ENCODE results near the gene ATG16L2.

DNA sequence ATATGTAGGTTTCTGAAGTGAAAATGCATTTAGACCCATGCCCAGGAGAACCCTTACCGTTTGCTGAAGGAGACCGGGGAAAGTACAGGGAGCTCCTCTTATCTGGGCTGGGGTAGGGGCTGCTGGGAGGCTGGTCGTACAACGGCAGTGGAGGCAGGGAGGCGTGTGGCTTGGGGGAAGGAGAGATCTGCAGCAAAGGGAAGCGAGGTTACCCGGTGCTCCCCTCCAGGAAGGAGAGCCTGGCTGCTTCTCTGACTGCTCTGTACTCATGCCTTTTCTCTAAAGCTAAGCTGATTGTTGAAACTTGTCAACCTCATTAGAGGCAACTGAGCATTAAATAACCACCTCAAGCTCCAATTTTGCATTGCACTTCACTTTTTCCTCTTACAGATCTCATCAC is 27.2 kb downstream of the ATG16L2 start:
- TF ChIP-seq, protein P1, sequence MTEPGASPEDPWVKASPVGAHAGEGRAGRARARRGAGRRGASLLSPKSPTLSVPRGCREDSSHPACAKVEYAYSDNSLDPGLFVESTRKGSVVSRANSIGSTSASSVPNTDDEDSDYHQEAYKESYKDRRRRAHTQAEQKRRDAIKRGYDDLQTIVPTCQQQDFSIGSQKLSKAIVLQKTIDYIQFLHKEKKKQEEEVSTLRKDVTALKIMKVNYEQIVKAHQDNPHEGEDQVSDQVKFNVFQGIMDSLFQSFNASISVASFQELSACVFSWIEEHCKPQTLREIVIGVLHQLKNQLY (CRISPR knock-in tag; conservative IDR thresholded peaks at IDR 0.05) = no peak
- TF ChIP-seq MTA2 (IDR thresholded peaks at IDR 0.05; ENCODE audit: low read depth) (no peak), ATF3 (IDR thresholded peaks at IDR 0.05) (no peak), ATF3 (CRISPR knock-in tag; conservative IDR thresholded peaks at IDR 0.05) (no peak), CTCF (IDR thresholded peaks at IDR 0.05 in 2 of 3, conservative IDR thresholded peaks at IDR 0.05 in 1 of 3; ENCODE audit: insufficient read depth in 2 of 3, low read depth in 1 of 3, low read length in 3 of 3) (no peak), ZNF140 (CRISPR knock-in tag; IDR thresholded peaks at IDR 0.05) (no peak), ZNF764 (CRISPR knock-in tag; IDR thresholded peaks at IDR 0.05; ENCODE audit: low read depth) (no peak), E2F6 (IDR thresholded peaks at IDR 0.05; ENCODE audit: borderline replicate concordance in 1 of 2, extremely low read depth in 1 of 2, insufficient read depth in 1 of 2, insufficient read length in 1 of 2, low read depth in 1 of 2, low read length in 1 of 2, poor library complexity in 1 of 2, severe bottlenecking in 1 of 2) (no peak), ZSCAN32 (CRISPR knock-in tag; IDR thresholded peaks at IDR 0.05) (no peak), RFX5 (IDR thresholded peaks at IDR 0.05; ENCODE audit: low read depth, low read length) (no peak), JUND (IDR thresholded peaks at IDR 0.05; ENCODE audit: borderline replicate concordance, low read depth, low read length) (no peak), JUND (tag; IDR thresholded peaks at IDR 0.05; ENCODE audit: borderline replicate concordance, low read depth, low read length) (no peak), SRSF7 (optimal IDR thresholded peaks at IDR 0.05; ENCODE audit: low read depth, low read length) (no peak), MXI1 (IDR thresholded peaks at IDR 0.05; ENCODE audit: low read depth, low read length) (no peak), RBM14 (IDR thresholded peaks at IDR 0.05; ENCODE audit: borderline replicate concordance, insufficient read depth, low read depth, low read length) (no peak)
- TF ChIP-seq, protein P2, sequence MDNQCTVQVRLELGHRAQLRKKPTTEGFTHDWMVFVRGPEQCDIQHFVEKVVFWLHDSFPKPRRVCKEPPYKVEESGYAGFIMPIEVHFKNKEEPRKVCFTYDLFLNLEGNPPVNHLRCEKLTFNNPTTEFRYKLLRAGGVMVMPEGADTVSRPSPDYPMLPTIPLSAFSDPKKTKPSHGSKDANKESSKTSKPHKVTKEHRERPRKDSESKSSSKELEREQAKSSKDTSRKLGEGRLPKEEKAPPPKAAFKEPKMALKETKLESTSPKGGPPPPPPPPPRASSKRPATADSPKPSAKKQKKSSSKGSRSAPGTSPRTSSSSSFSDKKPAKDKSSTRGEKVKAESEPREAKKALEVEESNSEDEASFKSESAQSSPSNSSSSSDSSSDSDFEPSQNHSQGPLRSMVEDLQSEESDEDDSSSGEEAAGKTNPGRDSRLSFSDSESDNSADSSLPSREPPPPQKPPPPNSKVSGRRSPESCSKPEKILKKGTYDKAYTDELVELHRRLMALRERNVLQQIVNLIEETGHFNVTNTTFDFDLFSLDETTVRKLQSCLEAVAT (IDR thresholded peaks at IDR 0.05) = no peak

Data from K562 (cell line).